GM12874 (cell line): Measurements from ENCODE around the gene CPA2.

Source experiments
- TF ChIP-seq, protein P1 (sequence below): IDR thresholded peaks from 2 replicates; pipeline ENCODE4 v1.5.1; 2011; ENCODE audit warnings: low read depth, mild to moderate bottlenecking, control low read depth, low read length, moderate library complexity; ENCODE audit not compliant: insufficient read depth

CPA2 gene

DNA sequence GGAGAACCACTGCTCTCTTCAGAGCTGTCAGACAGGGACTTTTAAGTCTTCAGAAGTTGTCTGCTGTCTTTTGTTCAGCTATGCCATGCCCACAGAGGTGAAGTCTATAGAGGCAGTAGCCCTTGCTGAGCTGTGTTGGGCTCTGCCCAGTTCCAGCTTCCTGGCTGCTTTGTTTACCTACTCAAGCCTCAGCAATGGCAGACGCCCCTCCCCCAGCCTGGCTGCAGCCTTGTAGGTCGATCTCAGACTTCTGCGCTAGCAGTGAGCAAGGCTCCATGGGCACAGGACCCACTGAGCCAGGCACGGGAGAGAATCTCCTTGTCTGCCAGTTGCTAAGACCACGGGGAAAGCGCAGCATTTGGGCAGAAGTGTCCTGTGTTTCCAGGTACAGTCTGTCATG, 12.1 kb upstream of the CPA2 start:
- TF ChIP-seq, protein P1, sequence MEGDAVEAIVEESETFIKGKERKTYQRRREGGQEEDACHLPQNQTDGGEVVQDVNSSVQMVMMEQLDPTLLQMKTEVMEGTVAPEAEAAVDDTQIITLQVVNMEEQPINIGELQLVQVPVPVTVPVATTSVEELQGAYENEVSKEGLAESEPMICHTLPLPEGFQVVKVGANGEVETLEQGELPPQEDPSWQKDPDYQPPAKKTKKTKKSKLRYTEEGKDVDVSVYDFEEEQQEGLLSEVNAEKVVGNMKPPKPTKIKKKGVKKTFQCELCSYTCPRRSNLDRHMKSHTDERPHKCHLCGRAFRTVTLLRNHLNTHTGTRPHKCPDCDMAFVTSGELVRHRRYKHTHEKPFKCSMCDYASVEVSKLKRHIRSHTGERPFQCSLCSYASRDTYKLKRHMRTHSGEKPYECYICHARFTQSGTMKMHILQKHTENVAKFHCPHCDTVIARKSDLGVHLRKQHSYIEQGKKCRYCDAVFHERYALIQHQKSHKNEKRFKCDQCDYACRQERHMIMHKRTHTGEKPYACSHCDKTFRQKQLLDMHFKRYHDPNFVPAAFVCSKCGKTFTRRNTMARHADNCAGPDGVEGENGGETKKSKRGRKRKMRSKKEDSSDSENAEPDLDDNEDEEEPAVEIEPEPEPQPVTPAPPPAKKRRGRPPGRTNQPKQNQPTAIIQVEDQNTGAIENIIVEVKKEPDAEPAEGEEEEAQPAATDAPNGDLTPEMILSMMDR = no peak

DNA sequence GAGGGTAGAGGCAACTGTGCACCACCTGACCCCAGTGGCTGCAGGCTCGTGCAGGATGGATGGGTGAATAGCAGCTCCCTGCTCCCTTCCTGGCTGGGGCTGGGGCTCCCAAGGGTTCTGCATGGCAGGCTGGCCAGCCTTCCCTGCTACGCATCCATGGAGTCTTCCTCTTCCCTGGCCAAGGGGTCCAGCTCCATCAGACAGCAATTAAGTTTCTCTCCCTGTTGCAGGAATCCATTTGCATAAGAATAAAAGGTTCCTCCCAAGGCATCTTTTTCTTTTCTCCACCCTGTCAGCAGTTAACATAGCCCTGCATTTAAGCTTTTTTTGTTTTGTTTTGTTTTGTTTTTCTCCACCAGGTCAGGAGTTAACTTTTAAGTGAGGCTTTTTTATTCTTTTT, 10.0 kb upstream of the CPA2 start:
- TF ChIP-seq, protein P1 = no peak

DNA sequence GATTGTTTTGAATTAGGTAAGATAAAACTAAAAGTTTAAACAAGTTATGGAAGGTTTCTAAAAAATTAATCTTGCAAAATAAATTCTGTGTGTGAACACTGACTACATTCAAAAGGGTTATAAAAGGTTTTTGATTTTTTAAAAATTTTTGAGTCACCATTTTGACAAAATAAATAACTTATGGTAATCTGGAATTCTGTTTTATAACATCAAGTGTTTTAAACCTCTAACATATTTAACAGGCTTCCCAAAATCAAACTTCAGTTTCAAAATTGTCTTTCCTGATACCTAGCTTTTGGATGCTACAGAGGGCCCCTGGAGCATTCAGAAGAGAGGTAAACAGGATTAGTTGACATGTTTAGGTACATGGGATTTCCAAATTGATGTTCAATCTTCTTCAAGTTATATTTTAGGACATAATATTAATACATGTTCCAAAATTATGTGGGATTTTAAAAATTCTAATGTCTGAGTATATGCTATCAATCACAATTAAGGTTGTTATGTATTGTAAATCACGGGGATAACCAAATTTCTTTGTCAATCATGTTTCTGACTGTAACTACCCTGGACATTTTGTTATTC, 8.1 kb upstream of the CPA2 start:
- TF ChIP-seq, protein P1 = no peak

DNA sequence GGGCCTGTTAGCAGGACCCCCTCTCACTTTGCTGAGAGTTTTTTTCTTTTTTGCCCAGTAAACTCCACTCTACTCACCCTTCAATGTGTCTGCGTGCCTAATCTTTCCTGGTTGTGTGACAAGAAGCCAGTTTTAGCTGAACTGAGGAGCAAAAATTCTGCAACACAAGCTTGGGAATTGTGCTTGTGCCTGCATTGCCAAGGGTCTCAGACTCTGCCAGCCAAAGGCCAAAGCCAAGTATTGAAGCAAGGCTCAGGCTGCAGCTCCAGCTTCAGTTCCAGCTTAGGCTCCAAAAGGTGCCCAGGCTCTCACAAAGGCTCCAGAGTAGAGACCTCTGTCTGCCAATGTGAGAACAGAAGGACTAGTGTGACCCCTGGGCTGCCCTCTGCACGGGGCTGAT, 4.2 kb upstream of the CPA2 start:
- TF ChIP-seq, protein P1 = no peak

DNA sequence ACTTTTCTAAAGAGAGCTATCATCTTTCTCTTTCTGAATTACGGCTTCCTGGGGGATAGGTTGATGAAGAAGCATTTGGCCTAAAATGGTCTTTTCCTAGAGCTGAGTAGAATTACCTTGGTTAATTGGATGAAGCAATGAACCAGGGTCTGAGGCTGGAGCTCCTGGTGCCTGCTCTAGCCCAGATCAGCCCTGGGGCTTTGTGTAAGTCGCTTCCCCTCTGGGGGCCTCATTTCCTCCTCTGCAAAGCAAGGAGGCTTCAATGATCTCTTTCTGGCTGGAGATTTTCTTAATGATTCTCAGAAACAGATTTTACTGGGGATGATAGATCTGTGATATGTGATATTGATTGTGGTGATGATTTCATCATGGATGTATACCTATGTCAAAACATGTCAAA, 3.5 kb upstream of the CPA2 start:
- TF ChIP-seq, protein P1 = no peak

DNA sequence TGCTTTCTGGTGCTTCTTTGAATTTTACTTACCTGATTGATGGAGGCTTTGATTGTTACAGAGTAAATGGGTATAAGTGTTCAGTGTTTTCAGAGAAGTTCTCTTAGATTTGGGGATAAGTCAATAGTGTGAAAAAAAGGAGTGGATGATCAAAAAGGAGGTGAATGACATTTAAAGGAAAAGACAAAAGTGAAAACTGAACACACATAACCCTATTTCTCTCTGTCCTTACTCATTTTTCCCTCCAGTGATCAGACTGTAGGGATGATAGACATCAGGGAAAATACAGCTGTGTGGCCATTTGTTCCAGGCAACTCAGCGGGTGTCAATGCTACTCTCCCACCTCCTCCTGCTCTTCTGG, 278 bp downstream of the CPA2 start:
- TF ChIP-seq, protein P1 = no peak

DNA sequence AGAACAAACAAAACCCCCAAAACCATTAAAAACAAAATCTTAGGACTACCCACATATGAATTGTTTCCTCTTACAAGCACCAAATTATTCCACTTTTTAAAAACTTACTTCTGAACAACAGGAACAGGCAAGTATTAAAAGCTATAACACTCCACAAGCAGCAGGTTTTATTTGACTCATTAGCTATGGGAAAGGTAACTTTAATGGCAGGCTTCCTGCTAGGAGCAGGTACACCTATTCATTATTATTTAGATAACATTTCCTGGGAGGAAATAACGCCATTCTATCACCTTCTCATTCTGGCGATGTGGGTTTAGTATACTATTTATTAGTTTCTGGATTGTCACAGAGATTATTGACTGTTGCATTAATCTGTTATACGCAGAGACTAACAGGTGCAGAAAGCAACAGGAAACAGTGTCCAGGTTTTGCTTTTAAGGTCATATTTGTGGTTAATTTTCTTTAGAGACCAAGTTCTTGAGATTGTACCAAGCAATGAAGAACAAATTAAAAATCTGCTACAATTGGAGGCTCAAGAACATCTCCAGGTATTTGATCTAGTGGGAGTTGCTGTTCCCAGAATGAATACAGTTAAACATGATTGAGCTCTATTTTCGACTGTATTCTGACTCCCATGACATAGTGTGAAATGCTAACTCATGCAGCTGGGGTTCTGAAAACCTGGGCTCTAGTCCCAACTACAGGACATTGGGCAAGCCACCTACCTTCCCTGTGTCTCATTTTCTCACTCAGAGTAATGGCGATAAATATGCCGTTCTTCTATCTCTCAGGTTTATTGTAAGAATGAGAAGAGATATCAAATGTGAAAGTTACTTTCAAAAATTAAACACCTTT, 2.0 kb downstream of the CPA2 start:
- TF ChIP-seq, protein P1 = no peak
